D721Med (cell line): ENCODE measurements around the gene RPLP2.

Source experiments
- DNase-seq: peaks from one replicate; pipeline ENCODE4 v3.0.0; 2011; ENCODE audit warnings: low spot score; ENCODE audit not compliant: insufficient read length
- FAIRE-seq: peaks from 2 replicates; lab custom pipeline; 2011; peaks lifted over from hg19 to GRCh38; lab: Jason Lieb, UNC
- CTCF ChIP-seq: IDR thresholded peaks from 2 replicates; pipeline ENCODE4 v1.5.1; 2012; ENCODE audit warnings: mild to moderate bottlenecking, control low read depth; ENCODE audit not compliant: insufficient read depth; ENCODE audit errors: missing control alignments

RPLP2 gene

GRCh38 chr11:862081-862661, 52.4 kb downstream of the RPLP2 start:
- no peak for TF ChIP-seq CTCF
- FAIRE-seq (no peak), DNase-seq (no peak)
